PC-3 (cell line): ENCODE measurements around the gene RRAGB.

ENCODE experiments used
- CTCF ChIP-seq: fragments of 300-600 bp; sonication (generic); conservative IDR thresholded peaks from 2 replicates; pipeline ENCODE4 v1.5.1; 2017; ENCODE audit warnings: antibody characterized with exemption, low read depth, mild to moderate bottlenecking, low read length
- EZH2 ChIP-seq: fragments of 300-600 bp; sonication (generic); IDR thresholded peaks from one replicate; pipeline ENCODE4 v1.6.1; 2017; ENCODE audit warnings: antibody characterized with exemption, mild to moderate bottlenecking, low read length; ENCODE audit not compliant: unreplicated experiment
- EZH2phosphoT487 ChIP-seq: fragments of 300-600 bp; sonication (generic); IDR thresholded peaks from 2 replicates; pipeline ENCODE4 v1.6.1; 2018; ENCODE audit warnings: mild to moderate bottlenecking, antibody characterized with exemption, low read length, borderline replicate concordance

GRCh38 chrX:55787727-55788126 lies 70.2 kb downstream of the RRAGB start:
- TF ChIP-seq CTCF: no peak
- no peak for TF ChIP-seq EZH2
- TF ChIP-seq EZH2phosphoT487: no peak
